ENCODE measurements around the gene OR52L1.

OR52L1 gene

DNA sequence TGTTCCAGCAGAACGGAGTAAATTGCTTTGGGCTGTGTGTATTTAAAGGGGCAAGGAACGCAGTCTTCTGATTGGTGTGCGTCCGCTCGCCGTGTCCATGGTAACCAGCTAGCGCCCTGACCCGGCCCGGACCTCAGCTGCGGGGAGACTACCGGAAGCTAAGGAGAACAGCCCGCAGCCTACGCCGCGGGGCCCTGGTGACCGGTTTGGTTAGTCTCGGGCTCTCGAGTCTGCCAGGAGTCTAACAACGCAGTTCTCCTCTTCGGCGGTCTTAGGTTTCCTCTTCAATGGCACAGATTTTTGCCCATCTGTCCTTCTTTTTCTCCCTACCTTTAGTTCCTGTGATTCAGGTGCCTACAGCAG lies 48.2 kb downstream of the OR52L1 start:
- no peak for DNase-seq

DNA sequence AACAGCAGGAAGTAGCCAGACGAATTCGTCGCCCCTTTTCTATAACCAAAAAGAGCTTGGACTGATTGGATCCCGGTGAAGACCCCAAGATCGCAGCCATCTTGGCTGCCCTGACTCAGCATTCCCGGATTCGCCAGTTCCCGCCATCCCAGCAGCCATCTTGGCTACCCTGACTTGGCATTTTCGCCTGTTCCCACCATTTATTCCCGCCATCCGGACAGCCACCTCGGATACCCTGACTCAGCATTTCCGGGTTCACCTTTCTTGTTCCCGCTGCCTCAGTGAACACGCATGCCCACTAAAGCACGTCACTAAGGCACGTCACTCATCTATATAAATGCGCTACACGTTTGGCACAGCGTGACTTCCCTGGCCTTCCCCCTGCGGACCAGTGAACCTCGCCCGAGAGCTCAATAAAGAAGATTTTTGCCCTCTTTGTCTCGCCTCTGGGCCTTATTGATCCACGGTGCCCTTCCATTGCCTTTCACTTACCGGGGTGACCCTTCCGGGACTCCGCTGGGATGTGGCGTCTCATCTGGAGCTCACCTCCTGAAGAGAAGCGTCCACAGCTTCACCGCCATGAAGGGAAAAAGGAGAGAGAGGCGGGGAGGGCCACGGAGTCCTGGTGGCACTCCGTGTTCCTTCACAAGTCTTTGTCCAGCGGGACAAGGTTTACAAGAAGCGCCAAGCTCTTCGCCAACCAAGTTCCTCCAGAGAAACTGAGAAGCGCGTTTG lies 48.8 kb downstream of the OR52L1 start:
- DNase-seq: peak in 1 of 2 experiments; percentile 39
